ENCODE measurements around the gene E2F6. TPM values are rescaled to one million over a fixed set of nuclear protein-coding genes. Genes with fewer than 3 reads are reported as not detected.

Gene E2F6
- total and polyA plus RNA-seq, 2 experiments from 2014 or later = 13.8 to 23.1 TPM

DNA sequence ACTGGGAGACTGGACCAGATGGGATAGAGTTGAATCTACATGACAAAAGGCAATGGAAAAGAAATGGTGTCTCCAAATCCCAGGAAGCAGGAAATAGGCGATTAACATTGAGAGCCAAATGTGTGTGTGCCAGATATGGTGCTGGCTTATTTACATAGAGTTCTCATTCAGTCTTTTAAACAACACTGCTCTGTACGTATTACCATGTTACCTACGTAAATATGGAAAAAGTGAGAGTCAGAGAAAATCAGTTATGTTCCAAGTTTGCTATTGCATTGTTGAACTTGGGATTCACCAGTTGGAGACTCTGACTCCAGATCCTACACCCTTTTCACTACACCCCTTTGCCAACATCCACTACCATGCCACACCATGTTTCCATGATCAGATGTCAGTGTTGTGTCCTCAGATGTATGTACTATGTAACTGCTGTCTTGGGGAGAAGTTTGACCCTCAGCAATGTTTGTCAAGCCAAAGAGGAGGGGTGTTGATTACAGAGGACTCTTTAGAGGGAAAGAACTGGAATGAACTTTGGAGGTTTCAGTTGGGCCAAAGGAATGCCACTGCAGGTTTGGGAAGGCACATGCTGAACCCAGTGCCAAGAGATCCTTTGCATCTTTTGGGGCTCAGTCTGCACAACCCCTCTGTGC lies 48.2 kb upstream of the E2F6 start:
- H3K9me2 ChIP-seq (replicated peaks; ENCODE audit: insufficient read depth) = no peaks in the 10 kb centered on the region
- H3K79me2 ChIP-seq = peaks cover 3% of the 10 kb centered on the region
- no peaks in the 10 kb centered on the region for H3K9me3 ChIP-seq (ENCODE audit: low read depth)
- TF ChIP-seq, protein P1, sequence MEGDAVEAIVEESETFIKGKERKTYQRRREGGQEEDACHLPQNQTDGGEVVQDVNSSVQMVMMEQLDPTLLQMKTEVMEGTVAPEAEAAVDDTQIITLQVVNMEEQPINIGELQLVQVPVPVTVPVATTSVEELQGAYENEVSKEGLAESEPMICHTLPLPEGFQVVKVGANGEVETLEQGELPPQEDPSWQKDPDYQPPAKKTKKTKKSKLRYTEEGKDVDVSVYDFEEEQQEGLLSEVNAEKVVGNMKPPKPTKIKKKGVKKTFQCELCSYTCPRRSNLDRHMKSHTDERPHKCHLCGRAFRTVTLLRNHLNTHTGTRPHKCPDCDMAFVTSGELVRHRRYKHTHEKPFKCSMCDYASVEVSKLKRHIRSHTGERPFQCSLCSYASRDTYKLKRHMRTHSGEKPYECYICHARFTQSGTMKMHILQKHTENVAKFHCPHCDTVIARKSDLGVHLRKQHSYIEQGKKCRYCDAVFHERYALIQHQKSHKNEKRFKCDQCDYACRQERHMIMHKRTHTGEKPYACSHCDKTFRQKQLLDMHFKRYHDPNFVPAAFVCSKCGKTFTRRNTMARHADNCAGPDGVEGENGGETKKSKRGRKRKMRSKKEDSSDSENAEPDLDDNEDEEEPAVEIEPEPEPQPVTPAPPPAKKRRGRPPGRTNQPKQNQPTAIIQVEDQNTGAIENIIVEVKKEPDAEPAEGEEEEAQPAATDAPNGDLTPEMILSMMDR (IDR thresholded peaks at IDR 0.05; ENCODE audit: poor library complexity) = no peak
- TF ChIP-seq EZH2 (IDR thresholded peaks at IDR 0.05; ENCODE audit: borderline replicate concordance) (no peak), EZH2phosphoT487 (IDR thresholded peaks at IDR 0.05; ENCODE audit: low read depth, severe bottlenecking, unreplicated experiment) (no peak)
- no peaks in the 10 kb centered on the region for H3K36me3 ChIP-seq (replicated peaks; ENCODE audit: insufficient read depth, low read depth)
- no peak overlapping the region for H3K27ac ChIP-seq
- WGBS (ENCODE audit: low lambda C conversion rate, missing lambda C conversion rate) = 88% methylated on average over 3 of the region's 3 CpGs
- H3K4me2 ChIP-seq = no peak overlapping the region
- H3K27me3 ChIP-seq = no peaks in the 10 kb centered on the region
- H3K4me3 ChIP-seq = no peak overlapping the region
- no peak overlapping the region for H2AFZ ChIP-seq
- H4K20me1 ChIP-seq (ENCODE audit: insufficient read depth, poor library complexity, severe bottlenecking) = no peaks in the 10 kb centered on the region
- H3K4me1 ChIP-seq (ENCODE audit: insufficient read depth) = no peaks in the 10 kb centered on the region
- DNase-seq (ENCODE audit: low spot score) = no peak

- Histone ChIP-seq H3K4me2 (no peak overlapping the region), H2AFZ (no peak overlapping the region), H3K9me3 (ENCODE audit: low read depth) (no peaks in the 10 kb centered on the region), H3K27me3 (no peaks in the 10 kb centered on the region), H3K79me2 (peaks cover 3% of the 10 kb centered on the region), H3K36me3 (replicated peaks; ENCODE audit: insufficient read depth, low read depth) (no peaks in the 10 kb centered on the region), H4K20me1 (ENCODE audit: insufficient read depth, poor library complexity, severe bottlenecking) (no peaks in the 10 kb centered on the region), H3K4me3 (no peak overlapping the region), H3K9me2 (replicated peaks; ENCODE audit: insufficient read depth) (no peaks in the 10 kb centered on the region), H3K4me1 (ENCODE audit: insufficient read depth) (peaks cover 3% of the 10 kb centered on the region), H3K27ac (no peak overlapping the region)
- 97% methylated on average over 5 of the region's 5 CpGs for WGBS (ENCODE audit: low lambda C conversion rate, missing lambda C conversion rate)
- TF ChIP-seq, protein P1 (IDR thresholded peaks at IDR 0.05; ENCODE audit: poor library complexity) = no peak
- TF ChIP-seq EZH2phosphoT487 (IDR thresholded peaks at IDR 0.05; ENCODE audit: low read depth, severe bottlenecking, unreplicated experiment) = no peak
- TF ChIP-seq EZH2 (IDR thresholded peaks at IDR 0.05; ENCODE audit: borderline replicate concordance) = no peak
- DNase-seq (ENCODE audit: low spot score) = no peak
Measured at GRCh38 chr2:11513319-11513718, 47.4 kb upstream of the E2F6 start.

DNA sequence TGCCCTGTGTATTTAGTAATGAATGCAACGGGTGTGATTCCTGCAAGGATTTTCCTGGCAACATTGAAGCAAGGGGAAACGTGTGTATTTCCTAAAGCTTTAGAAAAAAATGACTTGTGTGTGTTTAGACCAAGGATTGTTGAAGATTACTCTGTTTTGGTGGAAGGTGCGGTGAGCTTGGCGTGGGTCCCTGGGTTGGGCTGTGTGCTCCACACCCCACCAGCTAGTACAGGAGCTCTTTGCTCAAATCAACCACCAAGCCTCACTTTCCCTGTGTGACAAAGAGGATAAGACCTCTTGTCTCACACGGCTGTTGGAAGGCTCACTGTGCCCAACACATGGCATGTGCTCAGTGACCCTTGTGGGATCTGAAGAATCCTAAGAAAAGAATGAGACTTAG lies 46.5 kb upstream of the E2F6 start:
- H2AFZ ChIP-seq = no peak overlapping the region
- no peak for DNase-seq (ENCODE audit: low spot score)
- no peaks in the 10 kb centered on the region for H3K79me2 ChIP-seq
- no peaks in the 10 kb centered on the region for H4K20me1 ChIP-seq (ENCODE audit: insufficient read depth, poor library complexity, severe bottlenecking)
- WGBS (ENCODE audit: low lambda C conversion rate, missing lambda C conversion rate) = 68% methylated on average over 5 of the region's 5 CpGs
- H3K36me3 ChIP-seq (replicated peaks; ENCODE audit: insufficient read depth, low read depth) = no peaks in the 10 kb centered on the region
- H3K27ac ChIP-seq = no peak overlapping the region
- H3K27me3 ChIP-seq = no peaks in the 10 kb centered on the region
- H3K4me3 ChIP-seq = no peak overlapping the region
- H3K9me2 ChIP-seq (replicated peaks; ENCODE audit: insufficient read depth) = no peaks in the 10 kb centered on the region
- peaks cover 12% of the 10 kb centered on the region for H3K4me1 ChIP-seq (ENCODE audit: insufficient read depth)
- TF ChIP-seq, protein P1 (IDR thresholded peaks at IDR 0.05; ENCODE audit: poor library complexity) = no peak
- TF ChIP-seq EZH2 (IDR thresholded peaks at IDR 0.05; ENCODE audit: borderline replicate concordance) (no peak), EZH2phosphoT487 (IDR thresholded peaks at IDR 0.05; ENCODE audit: low read depth, severe bottlenecking, unreplicated experiment) (no peak)
- H3K4me2 ChIP-seq = no peak overlapping the region
- no peaks in the 10 kb centered on the region for H3K9me3 ChIP-seq (ENCODE audit: low read depth)
